GM23338 (cell line): ENCODE measurements around the gene ADD3. TPM values are rescaled to one million over a fixed set of nuclear protein-coding genes. Genes with fewer than 3 reads are reported as not detected.
A peak's percentile ranks its signal among the peaks of the same experiment; 100 is the strongest.

ENCODE experiments used
- ATAC-seq: fragments of 200-7000 bp; cut with Tn5 transposase; 3 replicates; pipeline ENCODE4 v1.9.1; 2020
- DNase-seq: peaks from one replicate; pipeline ENCODE4 v3.0.0-alpha.2; 2015; ENCODE audit warnings: low spot score
- H2AFZ ChIP-seq: fragments of 200-600 bp; sonication (generic); 2 replicates; pipeline ENCODE4 v1.8.0; 2016; ENCODE audit warnings: antibody characterized with exemption, mild to moderate bottlenecking, moderate library complexity
- H3F3A ChIP-seq: fragments of 200-600 bp; sonication (generic); replicated peaks from 2 replicates; pipeline ENCODE4 v1.8.0; 2017; ENCODE audit warnings: antibody characterized with exemption, mixed run types, low read depth
- H3K27ac ChIP-seq: fragments of 200-600 bp; sonication (generic); 2 replicates; pipeline ENCODE4 v1.6.1; 2016; ENCODE audit warnings: low read depth
- H3K27me3 ChIP-seq: fragments of 200-600 bp; sonication (generic); 2 replicates; pipeline ENCODE4 v1.8.0; 2016; ENCODE audit warnings: mild to moderate bottlenecking, mixed run types, moderate library complexity; ENCODE audit not compliant: insufficient read depth
- H3K36me3 ChIP-seq: fragments of 200-600 bp; sonication (generic); 2 replicates; pipeline ENCODE4 v1.8.0; 2016; ENCODE audit warnings: mild to moderate bottlenecking; ENCODE audit not compliant: insufficient read depth
- H3K4me1 ChIP-seq: fragments of 200-600 bp; sonication (generic); 2 replicates; pipeline ENCODE4 v1.8.0; 2016; ENCODE audit warnings: mild to moderate bottlenecking, moderate library complexity; ENCODE audit not compliant: insufficient read depth
- H3K4me2 ChIP-seq: fragments of 200-600 bp; sonication (generic); 2 replicates; pipeline ENCODE4 v1.7.1; 2017; ENCODE audit warnings: mixed run types
- H3K4me3 ChIP-seq: fragments of 200-600 bp; sonication (generic); 2 replicates; pipeline ENCODE4 v1.6.1; 2016; ENCODE audit warnings: mixed run types
- H3K79me2 ChIP-seq: fragments of 200-600 bp; sonication (generic); replicated peaks from 2 replicates; pipeline ENCODE4 v1.8.0; 2017; ENCODE audit warnings: mild to moderate bottlenecking; ENCODE audit not compliant: insufficient read depth
- H3K9me2 ChIP-seq: fragments of 200-600 bp; sonication (generic); 2 replicates; pipeline ENCODE4 v1.8.0; 2017; ENCODE audit not compliant: insufficient read depth
- H4K20me1 ChIP-seq: fragments of 200-600 bp; sonication (generic); replicated peaks from 2 replicates; pipeline ENCODE4 v1.8.0; 2017; ENCODE audit warnings: mild to moderate bottlenecking; ENCODE audit not compliant: insufficient read depth
- H3K27ac Mint-ChIP-seq: 2 replicates; pipeline ENCODE4 v1.8.0; 2020; ENCODE audit warnings: inconsistent platforms, mild to moderate bottlenecking, moderate library complexity, mixed read lengths
- H3K27me3 Mint-ChIP-seq: 3 replicates; pipeline ENCODE4 v1.8.0; 2022; ENCODE audit warnings: low read depth, mild to moderate bottlenecking, moderate library complexity, mixed read lengths, inconsistent platforms; ENCODE audit not compliant: insufficient read depth, poor library complexity
- H3K36me3 Mint-ChIP-seq: 3 replicates; pipeline ENCODE4 v1.8.0; 2021; ENCODE audit warnings: low read depth, mild to moderate bottlenecking, inconsistent platforms, moderate library complexity, mixed read lengths
- H3K4me1 Mint-ChIP-seq: 3 replicates; pipeline ENCODE4 v1.8.0; 2020; ENCODE audit warnings: mild to moderate bottlenecking, inconsistent platforms, mixed read lengths
- H3K4me3 Mint-ChIP-seq: 3 replicates; pipeline ENCODE4 v1.8.0; 2021; ENCODE audit warnings: moderate library complexity, mild to moderate bottlenecking, inconsistent platforms, mixed read lengths
- H3K9me3 Mint-ChIP-seq: 3 replicates; pipeline ENCODE4 v1.8.0; 2020; ENCODE audit warnings: moderate library complexity, mild to moderate bottlenecking, inconsistent platforms, mixed read lengths
- CTCF ChIP-seq, 2 experiments: fragments of 200-600 bp in 1 of 2; sonication (generic) in 1 of 2; conservative IDR thresholded peaks; 2 replicates each; pipeline versions ENCODE4 v1.5.1 to v1.6.1; 2016 to 2017; ENCODE audit warnings: antibody characterized with exemption in 2 of 2, low read depth in 2 of 2, mild to moderate bottlenecking in 2 of 2, moderate library complexity in 1 of 2
- EZH2phosphoT487 ChIP-seq: fragments of 200-600 bp; sonication (generic); IDR thresholded peaks from one replicate; pipeline ENCODE4 v1.8.1; 2018; ENCODE audit warnings: antibody characterized with exemption; ENCODE audit not compliant: unreplicated experiment
- POLR2AphosphoS5 ChIP-seq: IDR thresholded peaks from 2 replicates; pipeline ENCODE4 v1.6.1; 2016; ENCODE audit warnings: antibody characterized with exemption, low read depth
- REST ChIP-seq: IDR thresholded peaks from one replicate; pipeline ENCODE4 v1.6.1; 2018; ENCODE audit warnings: antibody characterized with exemption; ENCODE audit not compliant: unreplicated experiment
- STAT1 ChIP-seq: IDR thresholded peaks from one replicate; pipeline ENCODE4 v1.6.1; 2016; ENCODE audit warnings: antibody characterized with exemption; ENCODE audit not compliant: unreplicated experiment
- ZNF114 ChIP-seq: fragments of 250-450 bp; sonication (Bioruptor Pico); IDR thresholded peaks from 2 replicates; pipeline ENCODE4 v1.5.0; 2020; ENCODE audit warnings: mild to moderate bottlenecking, moderate library complexity
- ZNF331 ChIP-seq: fragments of 250-450 bp; sonication (Bioruptor Pico); IDR thresholded peaks from 2 replicates; pipeline ENCODE4 v1.5.0; 2020; ENCODE audit warnings: low read depth, mild to moderate bottlenecking, moderate library complexity
- ZNF462 ChIP-seq: fragments of 250-450 bp; sonication (Bioruptor Pico); IDR thresholded peaks from 2 replicates; pipeline ENCODE4 v1.5.0; 2020; ENCODE audit warnings: mild to moderate bottlenecking, moderate library complexity
- long read RNA-seq: library from polyadenylated mRNA; unstranded; transcript quantifications from one replicate; pipeline ENCODE4 v2.0.0, GENCODE V29; 2020; ENCODE audit not compliant: unreplicated experiment
- polyA plus RNA-seq: library from polyadenylated mRNA; unstranded; fragments of >200 nt; fragmentation: Nextera tagmentation; extraction: Ambion mirVana; gene quantifications from 2 replicates; pipeline ENCODE4 v1.2.1, GENCODE V29; 2016
- total RNA-seq: library from RNA; depleted of rRNA; stranded (reverse); fragments of >200 nt; shearing (Covaris generic); gene quantifications from 2 replicates; pipeline ENCODE4 v1.2.3, GENCODE V29; 2014; rRNA removed
- TF ChIP-seq, protein P1 (sequence below): IDR thresholded peaks from 2 replicates; pipeline ENCODE4 v1.6.1; 2016; ENCODE audit warnings: antibody characterized with exemption

ADD3 gene, protein sequence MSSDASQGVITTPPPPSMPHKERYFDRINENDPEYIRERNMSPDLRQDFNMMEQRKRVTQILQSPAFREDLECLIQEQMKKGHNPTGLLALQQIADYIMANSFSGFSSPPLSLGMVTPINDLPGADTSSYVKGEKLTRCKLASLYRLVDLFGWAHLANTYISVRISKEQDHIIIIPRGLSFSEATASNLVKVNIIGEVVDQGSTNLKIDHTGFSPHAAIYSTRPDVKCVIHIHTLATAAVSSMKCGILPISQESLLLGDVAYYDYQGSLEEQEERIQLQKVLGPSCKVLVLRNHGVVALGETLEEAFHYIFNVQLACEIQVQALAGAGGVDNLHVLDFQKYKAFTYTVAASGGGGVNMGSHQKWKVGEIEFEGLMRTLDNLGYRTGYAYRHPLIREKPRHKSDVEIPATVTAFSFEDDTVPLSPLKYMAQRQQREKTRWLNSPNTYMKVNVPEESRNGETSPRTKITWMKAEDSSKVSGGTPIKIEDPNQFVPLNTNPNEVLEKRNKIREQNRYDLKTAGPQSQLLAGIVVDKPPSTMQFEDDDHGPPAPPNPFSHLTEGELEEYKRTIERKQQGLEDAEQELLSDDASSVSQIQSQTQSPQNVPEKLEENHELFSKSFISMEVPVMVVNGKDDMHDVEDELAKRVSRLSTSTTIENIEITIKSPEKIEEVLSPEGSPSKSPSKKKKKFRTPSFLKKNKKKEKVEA
- 75.1 and 767 TPM in 2 replicates for total RNA-seq
- 57.0 and 68.5 TPM in 2 replicates for polyA plus RNA-seq
- long read RNA-seq, transcript ADD3-202 (15 exons, 3,081 nt) = major isoform, 21 of 44 reads
- long read RNA-seq, partial matches to known transcripts = 16 of 44 reads
- long read RNA-seq, other reads (novel, unspliced or antisense) = 7 of 44 reads

DNA sequence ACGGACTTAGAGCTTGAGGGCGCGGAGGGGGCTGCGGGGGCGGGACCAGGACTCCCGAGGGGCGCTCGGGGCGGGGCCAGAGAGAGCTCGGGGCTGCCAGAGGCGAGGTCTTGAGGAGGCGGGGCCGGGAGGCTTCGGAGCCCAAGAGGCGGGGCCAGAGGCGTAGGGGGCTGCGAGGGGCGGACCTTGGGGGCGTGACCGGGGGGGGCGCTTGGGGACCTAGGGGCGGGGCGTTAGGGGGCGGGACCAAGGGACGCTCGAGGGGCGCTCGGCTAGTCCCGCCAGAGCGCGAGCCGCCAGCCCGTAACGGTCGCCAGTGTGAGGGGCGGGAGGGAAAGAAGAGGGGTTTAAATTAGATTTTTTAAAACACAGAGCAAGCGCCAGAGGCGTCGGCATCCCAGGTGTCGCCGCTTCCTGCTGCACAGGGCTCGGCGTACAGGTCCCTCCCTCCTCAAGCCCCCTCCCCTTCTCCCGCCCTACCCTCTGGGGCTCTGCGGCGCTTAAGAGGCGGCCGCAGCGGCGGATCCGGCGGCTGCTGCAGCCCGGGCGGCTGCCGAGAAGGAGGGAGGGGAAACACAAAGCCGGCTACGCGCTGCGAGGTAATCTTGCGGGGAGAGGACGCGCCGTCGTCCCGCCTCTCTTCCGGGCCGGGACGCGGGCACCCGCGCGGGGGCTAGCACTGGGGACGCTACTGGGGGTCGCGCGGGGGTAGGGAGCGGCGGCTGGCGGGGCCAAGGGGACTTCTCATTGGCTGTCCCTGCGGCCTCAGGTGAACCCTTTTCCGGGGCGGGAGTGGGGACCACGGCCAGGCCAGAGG lies at the start of gene ADD3:
Gene ADD3 (plus strand): TSS at position 284 of the 817 bp plus-strand sequence. CDS start 92,670 bp downstream, outside the sequence.
- H3K9me3 Mint-ChIP-seq = no peaks in the 10 kb centered on the region
- Histone ChIP-seq H3K9me2 (no peaks in the 10 kb centered on the region), H3K4me3 (peak within 1 kb of the TSS; percentile 63), H3K4me1 (peaks cover 65% of the 10 kb centered on the region), H3K27me3 (peaks cover 11% of the 10 kb centered on the region), H2AFZ (0 out of 2 replicates have a peak within 1 kb of the TSS, but pooled peaks have one; percentile 2), H4K20me1 (0 out of 2 replicates have a peak, but pooled peaks cover 6% of the 10 kb centered on the region), H3K36me3 (no peaks in the 10 kb centered on the region), H3F3A (no peaks in the 10 kb centered on the region), H3K79me2 (peaks cover 45% of the 10 kb centered on the region), H3K27ac (peak within 1 kb of the TSS; percentile 87), H3K4me2 (peak within 1 kb of the TSS; percentile 87)
- no peaks in the 10 kb centered on the region for H3K36me3 Mint-ChIP-seq
- ATAC-seq (peak; percentile 78), DNase-seq (peak; percentile 100)
- H3K4me3 Mint-ChIP-seq = no peak within 1 kb of the TSS; the same call in 2 of the 3 replicates
- H3K27ac Mint-ChIP-seq = peak within 1 kb of the TSS; percentile 74
- H3K27me3 Mint-ChIP-seq = no peaks in the 10 kb centered on the region
- H3K4me1 Mint-ChIP-seq = peaks cover 55% of the 10 kb centered on the region
- no peak for TF ChIP-seq EZH2phosphoT487
- TF ChIP-seq REST = no peak
- TF ChIP-seq ZNF331 (CRISPR knock-in tag) = no peak
- no peak for TF ChIP-seq CTCF (conservative IDR thresholded peaks at IDR 0.05; ENCODE audit: low read depth in 2 of 2)
- TF ChIP-seq POLR2AphosphoS5 = peak; percentile 85
- TF ChIP-seq STAT1 = no peak
- TF ChIP-seq ZNF462 (CRISPR knock-in tag) = no peak
- no peak for TF ChIP-seq ZNF114 (CRISPR knock-in tag)
- TF ChIP-seq, protein P1, sequence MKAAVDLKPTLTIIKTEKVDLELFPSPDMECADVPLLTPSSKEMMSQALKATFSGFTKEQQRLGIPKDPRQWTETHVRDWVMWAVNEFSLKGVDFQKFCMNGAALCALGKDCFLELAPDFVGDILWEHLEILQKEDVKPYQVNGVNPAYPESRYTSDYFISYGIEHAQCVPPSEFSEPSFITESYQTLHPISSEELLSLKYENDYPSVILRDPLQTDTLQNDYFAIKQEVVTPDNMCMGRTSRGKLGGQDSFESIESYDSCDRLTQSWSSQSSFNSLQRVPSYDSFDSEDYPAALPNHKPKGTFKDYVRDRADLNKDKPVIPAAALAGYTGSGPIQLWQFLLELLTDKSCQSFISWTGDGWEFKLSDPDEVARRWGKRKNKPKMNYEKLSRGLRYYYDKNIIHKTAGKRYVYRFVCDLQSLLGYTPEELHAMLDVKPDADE = peak; percentile 17; the same call in 1 of the 2 replicates
